GM19043 (cell line): ENCODE results near the gene ZNHIT3.

ENCODE experiments used
- ATAC-seq: cut with Tn5 transposase; IDR thresholded peaks from one replicate; pipeline ENCODE4 v1.9.1; 2021; ENCODE audit warnings: low read depth; ENCODE audit not compliant: unreplicated experiment

ZNHIT3 gene

GRCh38 chr17:36544307-36545076 is 58.0 kb downstream of the ZNHIT3 start, which contains the start of gene GGNBP2:
Gene GGNBP2, plus strand, starts transcription at chr17:36544919. Its CDS starts 806 bp downstream, at chr17:36545725.
- ATAC-seq = peak; percentile 38

DNA sequence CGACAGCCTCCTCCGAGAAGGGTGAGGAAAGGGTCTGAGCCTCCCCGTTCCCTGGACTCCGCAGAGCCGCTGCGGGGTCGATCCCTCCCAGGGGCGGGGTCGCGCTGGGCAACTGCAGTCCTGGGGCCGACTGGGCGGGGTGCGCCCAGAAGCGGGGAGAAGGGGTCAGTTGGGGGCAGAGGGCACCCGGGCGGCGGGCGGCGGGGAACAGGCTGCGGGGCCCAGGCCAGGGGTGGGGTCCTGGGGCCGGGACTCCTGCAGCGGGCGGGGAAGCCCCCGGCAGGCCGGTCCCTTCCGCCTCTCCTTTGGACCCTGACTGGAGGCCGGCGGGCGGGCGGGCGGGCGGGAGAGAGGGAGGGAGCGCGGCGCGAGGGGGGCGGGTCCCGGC is 58.6 kb downstream of the ZNHIT3 start:
- ATAC-seq = peak; percentile 11
